Measurements from ENCODE around the gene CCSER1.
"Not testable (repeated sequence)": the region's sequence is repeated elsewhere in the genome, so short reads cannot be mapped to it uniquely, and the experiment has no call there.

The CCSER1 gene

DNA sequence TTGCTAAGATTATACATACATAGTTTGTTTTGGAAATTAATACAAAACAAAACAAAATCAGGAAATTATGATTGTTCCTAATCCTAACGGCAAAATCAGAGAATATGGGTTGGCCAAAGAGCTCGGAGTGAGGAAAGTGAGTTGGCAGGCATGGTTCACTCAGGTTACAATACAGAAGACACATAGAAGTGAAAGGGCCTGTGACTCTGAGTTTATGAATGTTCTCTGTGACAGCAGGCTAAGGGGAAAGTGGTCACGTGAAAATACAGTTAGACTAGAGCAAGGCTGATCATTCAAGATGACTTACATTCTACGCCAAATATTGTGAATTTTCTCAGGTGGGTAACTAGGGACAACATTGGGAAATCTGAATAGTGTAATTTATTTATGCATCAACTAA, 1001.3 kb downstream of the CCSER1 start:
- Histone ChIP-seq H3K4me3 (ENCODE audit: low read length) (no peak overlapping the region), H3K9me3 (ENCODE audit: insufficient read depth, low read depth, low read length) (no peaks in the 10 kb centered on the region), H3K4me1 (ENCODE audit: insufficient read depth, low read length) (no peaks in the 10 kb centered on the region), H3K27me3 (ENCODE audit: insufficient read depth, low read length) (no peaks in the 10 kb centered on the region), H3K36me3 (ENCODE audit: insufficient read depth, low read depth, low read length) (no peaks in the 10 kb centered on the region), H3K9ac (ENCODE audit: low read depth, low read length) (no peak overlapping the region), H3K27ac (ENCODE audit: low read length) (no peak overlapping the region)

DNA sequence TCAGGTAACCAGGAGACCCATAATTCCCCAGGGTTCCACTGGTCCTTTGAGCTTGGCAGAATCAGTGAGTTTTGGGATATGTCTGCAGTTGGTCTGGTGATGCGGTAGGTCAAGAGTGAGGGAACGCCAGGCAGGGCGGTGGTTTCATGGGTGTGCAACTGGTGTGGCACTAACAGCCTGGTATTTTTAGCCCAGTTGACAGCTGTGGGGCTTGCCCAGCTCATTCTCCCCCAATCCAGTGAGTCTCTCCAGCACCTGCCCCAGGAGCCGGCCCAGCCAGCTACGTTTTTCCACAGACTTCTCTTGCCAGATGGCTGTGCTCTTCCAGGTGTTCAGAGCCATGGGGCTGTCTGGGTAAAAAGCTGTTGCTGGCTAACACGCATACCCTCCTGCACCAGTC, 1019.9 kb downstream of the CCSER1 start:
- no peak overlapping the region for H3K9ac ChIP-seq (ENCODE audit: low read depth, low read length)
- no peaks in the 10 kb centered on the region for H3K27me3 ChIP-seq (ENCODE audit: insufficient read depth, low read length)
- H3K36me3 ChIP-seq (ENCODE audit: insufficient read depth, low read depth, low read length) = no peaks in the 10 kb centered on the region
- H3K4me1 ChIP-seq (ENCODE audit: insufficient read depth, low read length) = no peaks in the 10 kb centered on the region
- H3K4me3 ChIP-seq (ENCODE audit: low read length) = no peak overlapping the region
- no peak overlapping the region for H3K27ac ChIP-seq (ENCODE audit: low read length)
- peaks cover 6% of the 10 kb centered on the region for H3K9me3 ChIP-seq (ENCODE audit: insufficient read depth, low read depth, low read length)

- H3K9ac ChIP-seq (ENCODE audit: low read depth, low read length); H3K36me3 ChIP-seq (ENCODE audit: insufficient read depth, low read depth, low read length); H3K27ac ChIP-seq (ENCODE audit: low read length); H3K4me1 ChIP-seq (ENCODE audit: insufficient read depth, low read length); H3K4me3 ChIP-seq (ENCODE audit: low read length); H3K27me3 ChIP-seq (ENCODE audit: insufficient read depth, low read length): not testable (repeated sequence)
- H3K9me3 ChIP-seq (ENCODE audit: insufficient read depth, low read depth, low read length) = peaks cover 10% of the 10 kb centered on the region; the same call in 1 of the 2 replicates
Measured at GRCh38 chr4:91154041-91154440, 1026.8 kb downstream of the CCSER1 start.

GRCh38 chr4:91167864-91168653, 1040.9 kb downstream of the CCSER1 start:
- not testable (repeated sequence) for H3K4me1 ChIP-seq (ENCODE audit: insufficient read depth, low read length); H3K27me3 ChIP-seq (ENCODE audit: insufficient read depth, low read length); H3K4me3 ChIP-seq (ENCODE audit: low read length); H3K36me3 ChIP-seq (ENCODE audit: insufficient read depth, low read depth, low read length); H3K9ac ChIP-seq (ENCODE audit: low read depth, low read length); H3K27ac ChIP-seq (ENCODE audit: low read length)
- peaks cover 11% of the 10 kb centered on the region for H3K9me3 ChIP-seq (ENCODE audit: insufficient read depth, low read depth, low read length)

- no peaks in the 10 kb centered on the region for H3K27me3 ChIP-seq (ENCODE audit: insufficient read depth, low read length)
- no peaks in the 10 kb centered on the region for H3K4me1 ChIP-seq (ENCODE audit: insufficient read depth, low read length)
- H3K9me3 ChIP-seq (ENCODE audit: insufficient read depth, low read depth, low read length) = peaks cover 6% of the 10 kb centered on the region; the same call in 1 of the 2 replicates
- no peak overlapping the region for H3K4me3 ChIP-seq (ENCODE audit: low read length)
- no peaks in the 10 kb centered on the region for H3K36me3 ChIP-seq (ENCODE audit: insufficient read depth, low read depth, low read length)
- H3K9ac ChIP-seq (ENCODE audit: low read depth, low read length) = no peak overlapping the region
- no peak overlapping the region for H3K27ac ChIP-seq (ENCODE audit: low read length)
Measured at GRCh38 chr4:91170768-91171167, 1043.6 kb downstream of the CCSER1 start.

DNA sequence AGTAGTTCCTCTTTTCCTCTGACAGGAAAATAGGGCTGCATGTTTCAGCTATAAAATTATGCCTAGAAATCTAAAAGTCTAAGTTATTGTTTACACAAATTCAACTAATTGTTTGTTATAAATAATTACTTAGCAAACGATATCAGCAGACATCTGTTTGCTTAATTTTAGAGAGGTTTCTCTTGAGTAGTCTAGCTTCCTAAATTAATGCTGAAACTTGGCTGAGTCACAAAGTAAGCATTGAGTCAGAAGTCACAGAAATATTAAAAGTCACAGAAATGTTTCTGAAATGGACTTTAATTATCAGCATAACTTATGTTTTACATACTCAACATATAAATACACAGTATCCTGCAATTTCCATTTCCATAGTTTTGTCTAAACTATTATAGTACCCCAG, 1044.0 kb downstream of the CCSER1 start:
- peaks cover 6% of the 10 kb centered on the region; the same call in 1 of the 2 replicates for H3K9me3 ChIP-seq (ENCODE audit: insufficient read depth, low read depth, low read length)

DNA sequence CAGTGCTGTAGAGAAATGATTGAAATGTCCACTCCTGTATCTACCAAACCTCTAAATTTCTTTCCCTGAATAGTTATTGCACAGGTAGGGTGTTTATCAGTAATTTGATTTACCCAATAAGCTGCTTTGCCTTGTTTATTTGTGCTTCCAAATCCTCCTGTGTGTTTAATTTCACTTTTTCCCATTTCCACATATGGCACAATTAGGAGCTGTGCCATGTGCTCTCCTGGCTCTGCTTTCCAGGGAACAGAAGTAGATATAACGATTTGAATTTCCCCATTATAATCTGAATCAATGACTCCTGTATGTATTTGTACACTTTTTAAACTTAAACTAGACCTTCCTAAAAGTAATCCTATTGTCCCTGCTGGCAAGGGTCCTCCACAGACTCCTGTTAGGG, 1057.9 kb downstream of the CCSER1 start:
- not testable (repeated sequence) for H3K9ac ChIP-seq (ENCODE audit: low read depth, low read length); H3K4me1 ChIP-seq (ENCODE audit: insufficient read depth, low read length); H3K27ac ChIP-seq (ENCODE audit: low read length); H3K9me3 ChIP-seq (ENCODE audit: insufficient read depth, low read depth, low read length); H3K36me3 ChIP-seq (ENCODE audit: insufficient read depth, low read depth, low read length); H3K4me3 ChIP-seq (ENCODE audit: low read length); H3K27me3 ChIP-seq (ENCODE audit: insufficient read depth, low read length)

More for the DNA sequence above, 1044.0 kb downstream of the CCSER1 start:
- Histone ChIP-seq H3K4me3 (ENCODE audit: low read length) (no peak overlapping the region), H3K27me3 (ENCODE audit: insufficient read depth, low read length) (no peaks in the 10 kb centered on the region), H3K9ac (ENCODE audit: low read depth, low read length) (no peak overlapping the region), H3K36me3 (ENCODE audit: insufficient read depth, low read depth, low read length) (no peaks in the 10 kb centered on the region), H3K27ac (ENCODE audit: low read length) (no peak overlapping the region), H3K4me1 (ENCODE audit: insufficient read depth, low read length) (no peaks in the 10 kb centered on the region)

- Histone ChIP-seq H3K27me3 (ENCODE audit: insufficient read depth, low read length) (no peaks in the 10 kb centered on the region), H3K36me3 (ENCODE audit: insufficient read depth, low read depth, low read length) (no peaks in the 10 kb centered on the region), H3K9me3 (ENCODE audit: insufficient read depth, low read depth, low read length) (no peaks in the 10 kb centered on the region), H3K9ac (ENCODE audit: low read depth, low read length) (no peak overlapping the region), H3K4me3 (ENCODE audit: low read length) (no peak overlapping the region), H3K27ac (ENCODE audit: low read length) (no peak overlapping the region), H3K4me1 (ENCODE audit: insufficient read depth, low read length) (peaks cover 4% of the 10 kb centered on the region; the same call in 1 of the 2 replicates)
Measured at GRCh38 chr4:91198951-91199350, 1071.8 kb downstream of the CCSER1 start.

DNA sequence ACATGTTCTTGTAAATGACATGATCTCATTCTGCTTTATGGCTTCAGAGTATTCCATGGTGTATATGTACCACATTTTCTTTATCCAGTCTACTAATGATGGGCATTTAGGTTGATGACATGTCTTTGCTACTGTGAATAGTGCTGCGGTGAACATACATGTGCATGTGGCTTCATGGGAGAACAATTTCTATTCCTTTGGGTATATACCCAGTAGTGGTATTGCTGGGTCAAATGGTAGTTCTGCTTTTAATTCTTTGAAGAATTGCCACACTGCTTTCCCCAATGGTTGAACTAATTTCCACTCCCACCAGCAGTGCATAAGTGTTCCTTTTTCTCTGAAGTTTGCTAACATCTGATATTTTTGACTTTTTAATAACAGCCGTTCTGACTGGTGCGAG, 1080.3 kb downstream of the CCSER1 start:
- Histone ChIP-seq H3K36me3 (ENCODE audit: insufficient read depth, low read depth, low read length) (no peaks in the 10 kb centered on the region), H3K27ac (ENCODE audit: low read length) (no peak overlapping the region), H3K27me3 (ENCODE audit: insufficient read depth, low read length) (no peaks in the 10 kb centered on the region), H3K9me3 (ENCODE audit: insufficient read depth, low read depth, low read length) (no peaks in the 10 kb centered on the region), H3K4me1 (ENCODE audit: insufficient read depth, low read length) (peaks cover 10% of the 10 kb centered on the region; the same call in 1 of the 2 replicates), H3K4me3 (ENCODE audit: low read length) (no peak overlapping the region), H3K9ac (ENCODE audit: low read depth, low read length) (no peak overlapping the region)

DNA sequence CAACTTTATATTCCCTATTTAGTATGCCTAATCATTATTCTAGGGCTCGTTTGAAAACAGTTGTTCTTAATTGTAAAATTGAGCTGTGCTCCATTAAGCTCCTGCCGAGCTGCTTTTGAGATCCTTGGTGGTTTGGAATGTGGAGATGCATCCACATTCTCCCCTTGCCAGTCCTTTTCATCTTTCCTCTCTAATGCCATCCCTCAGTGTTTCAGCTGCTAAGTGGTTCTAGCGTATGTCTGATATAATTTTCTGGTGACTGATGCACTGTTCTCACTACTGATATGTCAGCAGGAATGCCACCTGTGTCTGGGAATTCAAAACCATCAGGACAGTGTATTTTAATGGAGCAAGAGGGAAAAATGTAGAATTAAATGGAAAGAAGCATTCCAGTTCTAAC, 1085.0 kb downstream of the CCSER1 start:
- no peaks in the 10 kb centered on the region for H3K36me3 ChIP-seq (ENCODE audit: insufficient read depth, low read depth, low read length)
- no peak overlapping the region; the same call in 1 of the 2 replicates for H3K4me3 ChIP-seq (ENCODE audit: low read length)
- no peak overlapping the region for H3K27ac ChIP-seq (ENCODE audit: low read length)
- H3K9me3 ChIP-seq (ENCODE audit: insufficient read depth, low read depth, low read length) = no peaks in the 10 kb centered on the region
- peaks cover 3% of the 10 kb centered on the region; the same call in 1 of the 2 replicates for H3K4me1 ChIP-seq (ENCODE audit: insufficient read depth, low read length)
- no peaks in the 10 kb centered on the region for H3K27me3 ChIP-seq (ENCODE audit: insufficient read depth, low read length)
- H3K9ac ChIP-seq (ENCODE audit: low read depth, low read length) = no peak overlapping the region

DNA sequence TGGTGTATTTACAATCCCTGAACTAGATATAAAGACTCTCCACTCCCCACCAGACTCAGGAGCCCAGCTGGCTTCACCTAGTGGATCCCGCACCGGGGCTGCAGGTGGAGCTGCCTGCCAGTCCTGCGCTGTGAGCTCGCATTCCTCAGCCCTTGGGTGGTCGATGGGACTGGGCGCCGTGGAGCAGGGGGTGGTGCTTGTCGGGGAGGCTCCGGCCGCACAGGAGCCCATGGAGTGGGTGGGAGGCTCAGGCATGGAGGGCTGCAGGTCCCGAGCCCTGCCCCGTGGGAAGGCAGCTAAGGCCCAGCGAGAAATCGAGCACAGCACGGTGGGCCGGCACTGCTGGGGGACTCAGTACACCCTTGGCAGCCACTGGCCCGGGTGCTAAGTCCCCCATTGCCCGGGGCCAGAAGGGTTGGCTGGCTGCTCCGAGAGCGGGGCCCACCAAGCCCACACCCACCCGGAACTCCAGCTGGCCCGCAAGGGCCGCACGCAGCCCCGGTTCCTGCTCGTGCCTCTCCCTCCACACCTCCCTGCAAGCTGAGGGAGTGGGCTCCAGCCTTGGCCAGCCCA, 1090.7 kb downstream of the CCSER1 start:
- not testable (repeated sequence) for H3K4me3 ChIP-seq (ENCODE audit: low read length); H3K9ac ChIP-seq (ENCODE audit: low read depth, low read length); H3K9me3 ChIP-seq (ENCODE audit: insufficient read depth, low read depth, low read length); H3K36me3 ChIP-seq (ENCODE audit: insufficient read depth, low read depth, low read length); H3K27me3 ChIP-seq (ENCODE audit: insufficient read depth, low read length); H3K4me1 ChIP-seq (ENCODE audit: insufficient read depth, low read length); H3K27ac ChIP-seq (ENCODE audit: low read length)

GRCh38 chr4:91220315-91220714, 1093.1 kb downstream of the CCSER1 start:
- H3K9me3 ChIP-seq (ENCODE audit: insufficient read depth, low read depth, low read length) = no peaks in the 10 kb centered on the region
- no peaks in the 10 kb centered on the region for H3K36me3 ChIP-seq (ENCODE audit: insufficient read depth, low read depth, low read length)
- no peak overlapping the region for H3K27ac ChIP-seq (ENCODE audit: low read length)
- H3K9ac ChIP-seq (ENCODE audit: low read depth, low read length) = no peak overlapping the region
- H3K4me1 ChIP-seq (ENCODE audit: insufficient read depth, low read length) = no peaks in the 10 kb centered on the region
- H3K27me3 ChIP-seq (ENCODE audit: insufficient read depth, low read length) = no peaks in the 10 kb centered on the region
- H3K4me3 ChIP-seq (ENCODE audit: low read length) = no peak overlapping the region

Data from iPS-20b (cell line).